NB4 (cell line): ENCODE data around the gene IL2RA.

Source experiments
- CTCF ChIP-seq: IDR thresholded peaks from one replicate; pipeline ENCODE4 v1.5.1; 2012; ENCODE audit warnings: low read depth, low read length
- TF ChIP-seq, protein P1 (sequence below): IDR thresholded peaks from 2 replicates; pipeline ENCODE4 v1.6.1; 2011; ENCODE audit warnings: low read depth, low read length

DNA sequence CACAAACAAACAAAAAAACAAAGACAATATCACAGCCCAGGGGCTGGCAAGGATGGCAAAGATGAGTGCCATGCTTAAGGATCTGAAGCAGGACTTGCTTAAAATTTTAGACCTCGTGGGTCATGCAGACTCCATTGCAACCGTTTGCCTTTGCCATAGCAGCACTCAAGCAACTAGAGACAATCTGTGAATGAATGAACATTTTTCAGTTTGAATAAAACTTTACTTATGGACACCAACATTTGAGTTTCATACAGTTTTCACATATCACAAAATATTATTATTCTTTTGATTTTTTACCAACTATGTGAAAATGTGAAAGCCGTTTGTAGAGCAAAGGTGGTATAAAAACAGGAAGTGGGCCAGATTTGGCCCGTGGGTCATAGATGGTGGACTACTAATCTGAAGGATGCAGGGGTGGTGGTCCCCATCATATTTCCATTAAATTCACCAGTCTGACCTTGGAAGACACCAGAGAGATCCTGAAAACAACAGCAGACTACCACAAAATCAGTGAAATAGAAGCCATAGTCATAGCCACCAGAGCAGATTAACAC is 18.3 kb upstream of the IL2RA start:
- no peak for TF ChIP-seq CTCF
- TF ChIP-seq, protein P1, sequence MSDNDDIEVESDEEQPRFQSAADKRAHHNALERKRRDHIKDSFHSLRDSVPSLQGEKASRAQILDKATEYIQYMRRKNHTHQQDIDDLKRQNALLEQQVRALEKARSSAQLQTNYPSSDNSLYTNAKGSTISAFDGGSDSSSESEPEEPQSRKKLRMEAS, result no peak
